Hepatocyte (in vitro differentiated cells): Measurements from ENCODE around the gene COIL. TPM values are rescaled to one million over a fixed set of nuclear protein-coding genes. Genes with fewer than 3 reads are reported as not detected.
A peak's percentile ranks its signal among the peaks of the same experiment; 100 is the strongest.

Source experiments
- DNase-seq: peaks from one replicate; pipeline ENCODE4 v3.0.0-alpha.2; 2016; ENCODE audit warnings: low spot score
- H2AFZ ChIP-seq: fragments of 200-600 bp; sonication (generic); 2 replicates; pipeline ENCODE4 v1.6.0; 2016; ENCODE audit warnings: antibody characterized with exemption, mild to moderate bottlenecking
- H3K27ac ChIP-seq: fragments of 200-600 bp; sonication (generic); 2 replicates; pipeline ENCODE4 v1.5.1; 2016; ENCODE audit warnings: mild to moderate bottlenecking
- H3K27me3 ChIP-seq: fragments of 200-600 bp; sonication (generic); 2 replicates; pipeline ENCODE4 v1.6.1; 2016
- H3K36me3 ChIP-seq: fragments of 200-600 bp; sonication (generic); replicated peaks from 2 replicates; pipeline ENCODE4 v1.5.1; 2016; ENCODE audit warnings: low read depth; ENCODE audit not compliant: insufficient read depth
- H3K4me1 ChIP-seq: fragments of 200-600 bp; sonication (generic); 2 replicates; pipeline ENCODE4 v1.5.1; 2016; ENCODE audit warnings: mild to moderate bottlenecking, moderate library complexity; ENCODE audit not compliant: insufficient read depth
- H3K4me2 ChIP-seq: fragments of 200-600 bp; sonication (generic); 2 replicates; pipeline ENCODE4 v1.6.0; 2016
- H3K4me3 ChIP-seq: fragments of 200-600 bp; sonication (generic); 2 replicates; pipeline ENCODE4 v1.5.1; 2016; ENCODE audit warnings: mild to moderate bottlenecking
- H3K79me2 ChIP-seq: fragments of 200-600 bp; sonication (generic); 2 replicates; pipeline ENCODE4 v1.6.0; 2017; ENCODE audit warnings: mild to moderate bottlenecking
- H3K9me2 ChIP-seq: fragments of 200-600 bp; sonication (generic); replicated peaks from 2 replicates; pipeline ENCODE4 v1.6.0; 2017; ENCODE audit warnings: mild to moderate bottlenecking; ENCODE audit not compliant: insufficient read depth
- H3K9me3 ChIP-seq: fragments of 200-600 bp; sonication (generic); 2 replicates; pipeline ENCODE4 v1.5.1; 2016; ENCODE audit warnings: low read depth, mild to moderate bottlenecking
- H4K20me1 ChIP-seq: fragments of 200-600 bp; sonication (generic); 2 replicates; pipeline ENCODE4 v1.6.0; 2016; ENCODE audit warnings: mild to moderate bottlenecking; ENCODE audit not compliant: insufficient read depth, poor library complexity, severe bottlenecking
- EZH2 ChIP-seq: fragments of 200-600 bp; sonication (generic); IDR thresholded peaks from 2 replicates; pipeline ENCODE4 v1.6.1; 2016; ENCODE audit warnings: antibody characterized with exemption, mild to moderate bottlenecking, borderline replicate concordance
- EZH2phosphoT487 ChIP-seq: fragments of 200-600 bp; sonication (generic); IDR thresholded peaks from one replicate; pipeline ENCODE4 v1.6.1; 2018; ENCODE audit warnings: antibody characterized with exemption, mild to moderate bottlenecking, low read depth, moderate library complexity; ENCODE audit not compliant: unreplicated experiment, severe bottlenecking
- WGBS: methylation state at CpG from one replicate; pipeline ENCODE4 v1.1.6; 2016; ENCODE audit warnings: low lambda C conversion rate; ENCODE audit errors: missing lambda C conversion rate; 5-methylcytosine and 5-hydroxymethylcytosine counted together
- polyA plus RNA-seq: library from polyadenylated mRNA; unstranded; fragments of >200 nt; fragmentation: Nextera tagmentation; extraction: Ambion mirVana; gene quantifications from 2 replicates; pipeline ENCODE4 v1.2.1, GENCODE V29; 2016
- total RNA-seq: library from RNA; depleted of rRNA; stranded (reverse); fragments of >200 nt; gene quantifications from 2 replicates; pipeline ENCODE4 v1.2.3, GENCODE V29; 2014
- TF ChIP-seq, protein P1 (sequence below): fragments of 200-600 bp; sonication (generic); IDR thresholded peaks from 2 replicates; pipeline ENCODE4 v1.5.1; 2016; ENCODE audit warnings: antibody characterized with exemption, mild to moderate bottlenecking; ENCODE audit not compliant: poor library complexity

COIL gene, protein sequence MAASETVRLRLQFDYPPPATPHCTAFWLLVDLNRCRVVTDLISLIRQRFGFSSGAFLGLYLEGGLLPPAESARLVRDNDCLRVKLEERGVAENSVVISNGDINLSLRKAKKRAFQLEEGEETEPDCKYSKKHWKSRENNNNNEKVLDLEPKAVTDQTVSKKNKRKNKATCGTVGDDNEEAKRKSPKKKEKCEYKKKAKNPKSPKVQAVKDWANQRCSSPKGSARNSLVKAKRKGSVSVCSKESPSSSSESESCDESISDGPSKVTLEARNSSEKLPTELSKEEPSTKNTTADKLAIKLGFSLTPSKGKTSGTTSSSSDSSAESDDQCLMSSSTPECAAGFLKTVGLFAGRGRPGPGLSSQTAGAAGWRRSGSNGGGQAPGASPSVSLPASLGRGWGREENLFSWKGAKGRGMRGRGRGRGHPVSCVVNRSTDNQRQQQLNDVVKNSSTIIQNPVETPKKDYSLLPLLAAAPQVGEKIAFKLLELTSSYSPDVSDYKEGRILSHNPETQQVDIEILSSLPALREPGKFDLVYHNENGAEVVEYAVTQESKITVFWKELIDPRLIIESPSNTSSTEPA
- total RNA-seq (19.8 and 21.0 TPM in 2 replicates), polyA plus RNA-seq (12.9 and 18.4 TPM in 2 replicates)

DNA sequence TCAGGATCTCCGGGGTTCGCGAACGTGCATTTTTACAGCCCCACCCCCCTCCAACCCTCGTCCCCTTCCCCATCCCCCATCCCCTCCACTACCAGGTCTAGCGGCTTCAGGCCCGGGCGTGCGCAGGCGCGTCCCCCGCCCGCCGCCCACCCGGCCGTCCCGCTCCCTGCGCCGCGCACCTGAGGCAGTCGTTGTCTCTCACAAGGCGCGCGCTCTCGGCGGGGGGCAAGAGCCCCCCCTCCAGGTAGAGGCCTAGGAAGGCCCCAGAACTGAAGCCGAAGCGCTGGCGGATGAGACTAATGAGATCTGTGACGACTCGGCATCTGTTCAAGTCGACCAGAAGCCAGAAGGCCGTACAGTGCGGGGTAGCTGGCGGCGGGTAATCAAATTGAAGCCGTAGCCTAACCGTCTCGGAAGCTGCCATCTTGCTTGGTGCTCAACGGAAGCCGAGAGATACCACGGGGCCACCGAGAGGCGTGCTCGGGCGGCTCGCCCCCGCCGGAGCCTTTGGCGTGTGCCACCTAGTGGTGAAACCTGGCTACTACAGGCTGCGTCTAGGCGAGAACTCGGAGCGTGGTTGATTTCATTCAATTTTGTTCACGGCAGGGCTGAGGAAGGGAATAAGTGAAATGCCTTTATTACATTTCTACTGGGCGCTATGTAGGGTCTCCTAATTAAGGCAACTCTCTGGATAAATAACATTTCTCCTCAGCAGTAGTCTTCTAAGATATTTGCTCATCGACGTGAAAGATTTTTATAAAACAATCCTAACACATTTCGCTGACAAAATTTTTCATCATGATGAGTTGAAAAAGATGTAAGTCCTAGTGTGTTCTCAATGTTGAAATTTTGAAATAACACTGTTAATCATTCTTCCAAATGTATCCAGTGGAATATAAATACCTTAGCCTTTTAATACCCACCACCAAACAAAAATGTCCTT, at the start of gene COIL:
Gene COIL, minus strand, starts transcription at position 455 of the 943 bp plus-strand sequence. Its CDS starts 31 bp downstream, at position 424.
- Histone ChIP-seq H3K4me2 (peak within 1 kb of the TSS; percentile 87), H3K36me3 (no peaks in the 10 kb centered on the region), H4K20me1 (no peaks in the 10 kb centered on the region), H3K9me3 (no peaks in the 10 kb centered on the region), H3K27ac (peak within 1 kb of the TSS; percentile 99), H3K27me3 (no peaks in the 10 kb centered on the region), H3K79me2 (peaks cover 44% of the 10 kb centered on the region), H3K4me3 (peak within 1 kb of the TSS; percentile 86), H3K4me1 (peaks cover 10% of the 10 kb centered on the region), H2AFZ (peak within 1 kb of the TSS; percentile 94), H3K9me2 (no peaks in the 10 kb centered on the region)
- WGBS = 6% methylated on average over 59 of the region's 59 CpGs
- TF ChIP-seq EZH2 (no peak), EZH2phosphoT487 (no peak)
- TF ChIP-seq, protein P1, sequence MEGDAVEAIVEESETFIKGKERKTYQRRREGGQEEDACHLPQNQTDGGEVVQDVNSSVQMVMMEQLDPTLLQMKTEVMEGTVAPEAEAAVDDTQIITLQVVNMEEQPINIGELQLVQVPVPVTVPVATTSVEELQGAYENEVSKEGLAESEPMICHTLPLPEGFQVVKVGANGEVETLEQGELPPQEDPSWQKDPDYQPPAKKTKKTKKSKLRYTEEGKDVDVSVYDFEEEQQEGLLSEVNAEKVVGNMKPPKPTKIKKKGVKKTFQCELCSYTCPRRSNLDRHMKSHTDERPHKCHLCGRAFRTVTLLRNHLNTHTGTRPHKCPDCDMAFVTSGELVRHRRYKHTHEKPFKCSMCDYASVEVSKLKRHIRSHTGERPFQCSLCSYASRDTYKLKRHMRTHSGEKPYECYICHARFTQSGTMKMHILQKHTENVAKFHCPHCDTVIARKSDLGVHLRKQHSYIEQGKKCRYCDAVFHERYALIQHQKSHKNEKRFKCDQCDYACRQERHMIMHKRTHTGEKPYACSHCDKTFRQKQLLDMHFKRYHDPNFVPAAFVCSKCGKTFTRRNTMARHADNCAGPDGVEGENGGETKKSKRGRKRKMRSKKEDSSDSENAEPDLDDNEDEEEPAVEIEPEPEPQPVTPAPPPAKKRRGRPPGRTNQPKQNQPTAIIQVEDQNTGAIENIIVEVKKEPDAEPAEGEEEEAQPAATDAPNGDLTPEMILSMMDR = peak; percentile 99
- DNase-seq = peak; percentile 93

DNA sequence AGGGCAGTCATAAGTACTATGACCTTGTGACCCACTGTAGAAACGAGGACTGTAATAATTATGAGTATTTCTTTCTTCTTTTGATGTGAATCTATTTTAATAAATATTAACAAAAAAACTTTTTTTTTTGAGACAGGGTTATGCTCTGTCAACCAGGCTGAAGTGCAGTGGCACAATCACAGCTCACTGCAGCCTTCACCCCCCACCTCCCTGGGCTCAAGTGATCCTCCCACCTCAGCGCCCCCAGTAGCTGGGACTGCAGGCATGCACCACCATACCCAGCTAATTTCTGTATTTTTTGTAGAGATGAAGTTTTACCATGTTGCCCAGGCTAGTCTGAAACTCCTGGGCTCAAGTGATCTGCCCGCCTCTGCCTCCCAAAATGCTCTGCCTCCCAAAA, 49.6 kb upstream of the COIL start:
- TF ChIP-seq EZH2 (no peak), EZH2phosphoT487 (no peak)
- TF ChIP-seq, protein P1 = no peak
- Histone ChIP-seq H3K4me3 (no peak overlapping the region), H3K4me1 (no peaks in the 10 kb centered on the region), H3K9me2 (no peaks in the 10 kb centered on the region), H4K20me1 (no peaks in the 10 kb centered on the region), H3K79me2 (no peaks in the 10 kb centered on the region), H3K4me2 (no peak overlapping the region), H3K36me3 (no peaks in the 10 kb centered on the region), H2AFZ (no peak overlapping the region), H3K9me3 (no peaks in the 10 kb centered on the region), H3K27ac (no peak overlapping the region), H3K27me3 (no peaks in the 10 kb centered on the region)
- no peak for DNase-seq
- 72% methylated on average over 3 of the region's 3 CpGs for WGBS

DNA sequence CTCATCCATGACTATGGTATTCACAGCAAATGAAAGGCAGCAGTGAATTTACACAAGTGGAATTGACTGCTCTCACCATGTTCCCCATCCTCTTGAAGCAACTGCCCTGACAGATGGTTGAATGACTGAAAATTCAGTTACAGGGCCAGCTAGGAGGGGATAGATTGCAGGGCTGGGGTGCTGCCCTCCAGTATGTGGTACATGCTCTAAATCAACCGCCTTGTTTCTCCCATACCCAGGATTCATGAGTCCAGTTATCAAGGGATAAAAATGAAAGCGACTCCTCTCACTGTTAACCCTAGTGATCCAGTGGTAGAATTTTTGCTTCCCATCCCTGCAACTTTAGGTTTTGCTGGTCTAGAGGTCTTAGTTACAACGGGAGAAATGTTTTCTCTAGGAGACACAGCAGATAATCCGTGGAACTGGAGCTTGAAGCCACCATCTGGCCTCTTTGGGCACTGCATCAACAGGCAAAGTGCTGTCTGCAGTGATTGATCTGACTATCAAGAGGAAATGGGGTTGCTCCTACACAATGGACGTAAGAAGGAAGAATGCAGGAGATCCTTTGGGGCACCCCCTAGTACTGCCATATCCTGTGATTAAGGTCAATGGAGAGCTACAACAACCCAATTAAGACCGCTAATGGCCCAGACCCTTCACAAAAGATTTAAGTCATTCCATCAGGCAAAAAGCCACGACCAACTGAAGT, 49.0 kb upstream of the COIL start:
- no peak overlapping the region for H2AFZ ChIP-seq
- no peak overlapping the region for H3K27ac ChIP-seq
- H3K27me3 ChIP-seq = no peaks in the 10 kb centered on the region
- H3K9me2 ChIP-seq = no peaks in the 10 kb centered on the region
- H3K4me1 ChIP-seq = no peaks in the 10 kb centered on the region
- 37% methylated on average over 7 of the region's 7 CpGs for WGBS
- no peak overlapping the region for H3K4me3 ChIP-seq
- no peak overlapping the region for H3K4me2 ChIP-seq
- H3K36me3 ChIP-seq = no peaks in the 10 kb centered on the region
- TF ChIP-seq, protein P1 = peak; percentile 51
- no peak for TF ChIP-seq EZH2phosphoT487
- TF ChIP-seq EZH2 = no peak
- H3K9me3 ChIP-seq = no peaks in the 10 kb centered on the region
- H4K20me1 ChIP-seq = no peaks in the 10 kb centered on the region
- no peaks in the 10 kb centered on the region for H3K79me2 ChIP-seq
- DNase-seq = peak; percentile 65
